H1 (cell line): ENCODE data around the gene LONP2. TPM values are rescaled to one million over a fixed set of nuclear protein-coding genes. Genes with fewer than 3 reads are reported as not detected.

Source experiments
- ASH2L ChIP-seq: fragments of 200-600, 300-600 bp; sonication (generic); IDR thresholded peaks from one replicate; pipeline ENCODE4 v1.7.1; 2017; ENCODE audit warnings: low read length
- BRCA1 ChIP-seq: IDR thresholded peaks from 2 replicates; pipeline ENCODE4 v1.6.1; 2012; ENCODE audit warnings: low read depth, low read length, improper control_type of control experiment
- CEBPB ChIP-seq: IDR thresholded peaks from 2 replicates; pipeline ENCODE4 v1.6.1; 2012; ENCODE audit warnings: low read depth, low read length
- CHD1 ChIP-seq: IDR thresholded peaks from 2 replicates; pipeline ENCODE4 v1.6.1; 2012; ENCODE audit warnings: low read depth, low read length, improper control_type of control experiment
- CTCF ChIP-seq, 3 experiments: IDR thresholded peaks; 1 replicate in 2 of 3; 2 replicates in 1 of 3; pipeline versions ENCODE4 v1.5.1 to v1.6.1; 2011; ENCODE audit warnings: low read length in 3 of 3, mild to moderate bottlenecking in 3 of 3, inconsistent platforms in 2 of 3, low read depth in 1 of 3, moderate library complexity in 1 of 3; ENCODE audit not compliant: insufficient read depth in 1 of 3; ENCODE audit errors: control extremely low read depth in 1 of 3
- EZH2 ChIP-seq: fragments of 200-600 bp; sonication (generic); IDR thresholded peaks from 2 replicates; pipeline ENCODE4 v1.7.1; 2012; ENCODE audit warnings: low read depth, mild to moderate bottlenecking, moderate library complexity, low read length, inconsistent platforms; ENCODE audit not compliant: severe bottlenecking
- GTF2F1 ChIP-seq: IDR thresholded peaks from 2 replicates; pipeline ENCODE4 v1.6.1; 2012; ENCODE audit warnings: low read depth, low read length, improper control_type of control experiment, borderline replicate concordance
- HDAC6 ChIP-seq: IDR thresholded peaks from one replicate; pipeline ENCODE4 v1.7.1; 2012; ENCODE audit warnings: low read depth, mild to moderate bottlenecking, inconsistent platforms, low read length, moderate library complexity
- JUN ChIP-seq: IDR thresholded peaks from 2 replicates; pipeline ENCODE4 v1.6.1; 2011; ENCODE audit warnings: low read depth, mild to moderate bottlenecking, improper control_type of control experiment, low read length
- NRF1 ChIP-seq: IDR thresholded peaks from 2 replicates; pipeline ENCODE4 v1.6.1; 2011; ENCODE audit warnings: mild to moderate bottlenecking, low read depth, low read length, improper control_type of control experiment
- PHF8 ChIP-seq: fragments of 200-600 bp; sonication (generic); conservative IDR thresholded peaks from 2 replicates; pipeline ENCODE4 v1.7.1; 2012; ENCODE audit warnings: low read depth, mild to moderate bottlenecking, inconsistent platforms, low read length, moderate library complexity
- POLR2A ChIP-seq, 2 experiments: IDR thresholded peaks; 1 replicate in 1 of 2; 2 replicates in 1 of 2; pipeline ENCODE4 v1.6.1; 2011; ENCODE audit warnings: low read depth in 2 of 2, low read length in 2 of 2, mild to moderate bottlenecking in 2 of 2; ENCODE audit errors: control extremely low read depth in 1 of 2
- POLR2AphosphoS5 ChIP-seq: IDR thresholded peaks from 2 replicates; pipeline ENCODE4 v1.6.1; 2011; ENCODE audit warnings: low read depth, low read length
- RFX5 ChIP-seq: IDR thresholded peaks from 2 replicates; pipeline ENCODE4 v1.6.1; 2011; ENCODE audit warnings: low read depth, low read length, improper control_type of control experiment, borderline replicate concordance
- RNF2 ChIP-seq: fragments of 200-900, 300-1000 bp; sonication (generic); IDR thresholded peaks from 2 replicates; pipeline ENCODE4 v1.7.1; 2016; ENCODE audit warnings: borderline replicate concordance, low read depth, mild to moderate bottlenecking, antibody characterized with exemption, low read length; ENCODE audit not compliant: poor library complexity, severe bottlenecking; ENCODE audit errors: missing control alignments
- SIN3A ChIP-seq, 2 experiments: IDR thresholded peaks in 1 of 2; conservative IDR thresholded peaks in 1 of 2; 2 replicates each; pipeline ENCODE4 v1.6.1; 2011 to 2012; ENCODE audit warnings: low read length in 2 of 2, improper control_type of control experiment in 1 of 2, low read depth in 1 of 2, mild to moderate bottlenecking in 1 of 2
- TAF1 ChIP-seq: IDR thresholded peaks from 2 replicates; pipeline ENCODE4 v1.6.1; 2011; ENCODE audit warnings: mild to moderate bottlenecking, low read depth, low read length
- TCF12 ChIP-seq: IDR thresholded peaks from 2 replicates; pipeline ENCODE4 v1.6.1; 2011; ENCODE audit warnings: low read depth, mild to moderate bottlenecking, low read length
- TEAD4 ChIP-seq: IDR thresholded peaks from 2 replicates; pipeline ENCODE4 v1.6.1; 2012; ENCODE audit warnings: low read depth, low read length, inconsistent platforms, mixed read lengths
- USF2 ChIP-seq: IDR thresholded peaks from 2 replicates; pipeline ENCODE4 v1.6.1; 2011; ENCODE audit warnings: low read length, improper control_type of control experiment
- YY1 ChIP-seq: IDR thresholded peaks from 2 replicates; pipeline ENCODE4 v1.6.1; 2011; ENCODE audit warnings: low read depth, mild to moderate bottlenecking, low read length
- polyA plus RNA-seq, 7 experiments: library from polyadenylated mRNA; depleted of rRNA in 3 of 7; stranded (reverse) in 5 of 7; unstranded in 2 of 7; fragments of >200 nt in 5 of 7; fragments of 200-250 nt in 2 of 7; gene quantifications; 1 replicate in 5 of 7; 2 replicates in 1 of 7; 4 replicates in 1 of 7; pipeline versions ENCODE4 v1.2.1 to v1.2.3, GENCODE V29; 2011 to 2013; ENCODE audit warnings: missing spikeins in 2 of 7, mixed read lengths in 2 of 7
- total RNA-seq: library from RNA; stranded (reverse); fragmentation: NEBNext Ultra II Directional; extraction: Animal tissue kit (Norgen Biotek cat#: 25700); gene quantifications from 2 replicates; pipeline ENCODE4 v1.2.1, GENCODE V29; 2021

The LONP2 gene
- total and polyA plus RNA-seq, 2 of the 8 experiments (the other 6 are each of a cell fraction or from before 2014, with no cell fraction given) = 8.1 to 23.1 TPM

GRCh38 chr16:48366165-48367093 is 122.3 kb downstream of the LONP2 start (continued):
- TF ChIP-seq HDAC6 = no peak
- TF ChIP-seq GTF2F1 = no peak
- no peak for TF ChIP-seq TCF12
- no peak for TF ChIP-seq YY1
- peak; percentile 44 for TF ChIP-seq POLR2AphosphoS5
- TF ChIP-seq SIN3A (conservative IDR thresholded peaks at IDR 0.05 in 1 of 2, IDR thresholded peaks at IDR 0.05 in 1 of 2; ENCODE audit: low read depth in 1 of 2, low read length in 2 of 2) = no peak
- TF ChIP-seq BRCA1 = no peak
- no peak for TF ChIP-seq RNF2
- no peak for TF ChIP-seq CTCF (IDR thresholded peaks at IDR 0.05; ENCODE audit: control extremely low read depth in 1 of 3, insufficient read depth in 1 of 3, low read depth in 1 of 3, low read length in 3 of 3)
- TF ChIP-seq NRF1 = no peak
- TF ChIP-seq TEAD4 = no peak
- TF ChIP-seq CEBPB = peak; percentile 89
- TF ChIP-seq CHD1 = peak; percentile 62; the same call in 1 of the 2 replicates
- peak; percentile 80 for TF ChIP-seq ASH2L
- no peak for TF ChIP-seq EZH2
- no peak for TF ChIP-seq TAF1
- no peak for TF ChIP-seq USF2
- no peak for TF ChIP-seq JUN
- TF ChIP-seq PHF8 = no peak
- TF ChIP-seq POLR2A (IDR thresholded peaks at IDR 0.05; ENCODE audit: control extremely low read depth in 1 of 2, low read depth in 2 of 2, low read length in 2 of 2) = peak; percentile 17 to 85; a peak in 2 of 3 replicates
- no peak for TF ChIP-seq RFX5
